Stomach (tissue), 4 donors: Measurements from ENCODE around the gene SIPA1.

Experiments
- POLR2AphosphoS5 ChIP-seq, 3 donors: sonication (generic); formaldehyde crosslinking; IDR thresholded peaks; one replicate each; pipeline ENCODE4 v1.6.1; 2016; ENCODE audit warnings: antibody characterized with exemption in 3 of 3
- TF ChIP-seq, protein P1 (sequence below), 7 experiments: fragments of 450-650 bp in 4 of 7; fragments of 200-600 bp in 3 of 7; sonication (generic) in 3 of 7; IDR thresholded peaks; one replicate each; pipeline ENCODE4 v1.5.1; 2016 to 2019; ENCODE audit warnings: antibody characterized with exemption in 7 of 7, control low read depth in 2 of 7, mild to moderate bottlenecking in 1 of 7

DNA sequence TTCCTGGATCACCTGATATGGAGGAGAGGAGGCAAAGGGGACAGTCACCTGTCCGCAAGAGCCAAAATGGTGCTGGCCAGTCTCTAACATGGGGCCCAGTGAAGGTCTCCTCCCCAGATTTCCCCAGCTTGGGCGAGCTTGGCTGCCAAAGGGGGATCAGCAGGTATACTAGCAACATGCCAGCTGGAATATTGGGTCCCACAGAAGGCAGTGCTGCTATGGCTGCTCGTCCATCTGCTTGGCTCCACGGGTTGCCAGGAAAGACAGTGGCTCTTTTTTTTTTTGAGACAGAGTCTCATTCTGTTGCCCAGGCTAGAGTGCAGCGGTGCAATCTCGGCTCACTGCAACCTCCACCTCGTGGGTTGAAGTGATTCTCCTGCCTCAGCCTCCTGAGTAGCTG lies 61.4 kb downstream of the SIPA1 start:
- TF ChIP-seq POLR2AphosphoS5 (IDR thresholded peaks at IDR 0.05) = no peak
- TF ChIP-seq, protein P1, sequence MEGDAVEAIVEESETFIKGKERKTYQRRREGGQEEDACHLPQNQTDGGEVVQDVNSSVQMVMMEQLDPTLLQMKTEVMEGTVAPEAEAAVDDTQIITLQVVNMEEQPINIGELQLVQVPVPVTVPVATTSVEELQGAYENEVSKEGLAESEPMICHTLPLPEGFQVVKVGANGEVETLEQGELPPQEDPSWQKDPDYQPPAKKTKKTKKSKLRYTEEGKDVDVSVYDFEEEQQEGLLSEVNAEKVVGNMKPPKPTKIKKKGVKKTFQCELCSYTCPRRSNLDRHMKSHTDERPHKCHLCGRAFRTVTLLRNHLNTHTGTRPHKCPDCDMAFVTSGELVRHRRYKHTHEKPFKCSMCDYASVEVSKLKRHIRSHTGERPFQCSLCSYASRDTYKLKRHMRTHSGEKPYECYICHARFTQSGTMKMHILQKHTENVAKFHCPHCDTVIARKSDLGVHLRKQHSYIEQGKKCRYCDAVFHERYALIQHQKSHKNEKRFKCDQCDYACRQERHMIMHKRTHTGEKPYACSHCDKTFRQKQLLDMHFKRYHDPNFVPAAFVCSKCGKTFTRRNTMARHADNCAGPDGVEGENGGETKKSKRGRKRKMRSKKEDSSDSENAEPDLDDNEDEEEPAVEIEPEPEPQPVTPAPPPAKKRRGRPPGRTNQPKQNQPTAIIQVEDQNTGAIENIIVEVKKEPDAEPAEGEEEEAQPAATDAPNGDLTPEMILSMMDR (IDR thresholded peaks at IDR 0.05) = no peak
